H9 (cell line): Measurements from ENCODE around the gene MRFAP1. TPM values are rescaled to one million over a fixed set of nuclear protein-coding genes. Genes with fewer than 3 reads are reported as not detected.

Source experiments
- DNase-seq: peaks from one replicate; pipeline ENCODE4 v3.0.0-alpha.2; 2017
- H2AFZ ChIP-seq: one replicate; pipeline ENCODE4 v1.6.1; 2013; ENCODE audit warnings: mild to moderate bottlenecking, low read length, control low read depth, moderate library complexity
- H2AK5ac ChIP-seq: 2 replicates; pipeline ENCODE4 v1.6.1; 2013; ENCODE audit warnings: low read length, control low read depth, mixed read lengths; ENCODE audit not compliant: insufficient read length
- H2BK120ac ChIP-seq: one replicate; pipeline ENCODE4 v1.6.1; 2013; ENCODE audit warnings: low read depth, mild to moderate bottlenecking, low read length, control low read depth, inconsistent platforms; ENCODE audit not compliant: poor library complexity, severe bottlenecking
- H2BK12ac ChIP-seq: 2 replicates; pipeline ENCODE4 v1.6.1; 2013; ENCODE audit warnings: low read length, control low read depth, mixed read lengths, low read depth; ENCODE audit not compliant: insufficient read length
- H2BK15ac ChIP-seq: 2 replicates; pipeline ENCODE4 v1.6.1; 2013; ENCODE audit warnings: low read depth, low read length, control low read depth
- H2BK20ac ChIP-seq: one replicate; pipeline ENCODE4 v1.6.1; 2013; ENCODE audit warnings: low read depth, mild to moderate bottlenecking, low read length, control low read depth, inconsistent platforms; ENCODE audit not compliant: poor library complexity, severe bottlenecking
- H2BK5ac ChIP-seq: 2 replicates; pipeline ENCODE4 v1.6.1; 2013; ENCODE audit warnings: low read length, control low read depth, mixed read lengths; ENCODE audit not compliant: insufficient read length
- H3K14ac ChIP-seq: 2 replicates; pipeline ENCODE4 v1.6.1; 2013; ENCODE audit warnings: low read length, control low read depth; ENCODE audit not compliant: insufficient read depth
- H3K18ac ChIP-seq: 2 replicates; pipeline ENCODE4 v1.6.1; 2013; ENCODE audit warnings: low read depth, mild to moderate bottlenecking, mixed read lengths, low read length, control low read depth; ENCODE audit not compliant: insufficient read length
- H3K23ac ChIP-seq: 2 replicates; pipeline ENCODE4 v1.6.1; 2013; ENCODE audit warnings: low read length, control low read depth, mixed read lengths, low read depth; ENCODE audit not compliant: insufficient read length
- H3K23me2 ChIP-seq: 2 replicates; pipeline ENCODE4 v1.6.1; 2013; ENCODE audit warnings: low read depth, mild to moderate bottlenecking, mixed read lengths, low read length, control low read depth; ENCODE audit not compliant: insufficient read length, poor library complexity, severe bottlenecking
- H3K27ac ChIP-seq: 2 replicates; pipeline ENCODE4 v1.5.1; 2013; ENCODE audit warnings: low read length, control low read depth, mixed read lengths, low read depth; ENCODE audit not compliant: insufficient read length
- H3K27me3 ChIP-seq: 2 replicates; pipeline ENCODE4 v1.6.1; 2013; ENCODE audit warnings: low read length, control low read depth, inconsistent platforms; ENCODE audit not compliant: insufficient read depth
- H3K4ac ChIP-seq: 2 replicates; pipeline ENCODE4 v1.6.1; 2013; ENCODE audit warnings: low read depth, mild to moderate bottlenecking, control low read depth, inconsistent platforms, low read length, moderate library complexity
- H3K4me1 ChIP-seq: 2 replicates; pipeline ENCODE4 v1.6.1; 2013; ENCODE audit warnings: low read length, control low read depth, inconsistent platforms; ENCODE audit not compliant: insufficient read depth
- H3K4me2 ChIP-seq: 2 replicates; pipeline ENCODE4 v1.6.1; 2013; ENCODE audit warnings: low read length, control low read depth, mixed read lengths; ENCODE audit not compliant: insufficient read length, insufficient read depth
- H3K56ac ChIP-seq: 2 replicates; pipeline ENCODE4 v1.6.1; 2013; ENCODE audit warnings: low read depth, mild to moderate bottlenecking, mixed read lengths, low read length, control low read depth; ENCODE audit not compliant: insufficient read length
- H3K79me1 ChIP-seq: 2 replicates; pipeline ENCODE4 v1.6.1; 2013; ENCODE audit warnings: low read depth, mild to moderate bottlenecking, moderate library complexity, low read length, control low read depth, inconsistent platforms; ENCODE audit not compliant: insufficient read depth, poor library complexity, severe bottlenecking
- H3K79me2 ChIP-seq: 2 replicates; pipeline ENCODE4 v1.6.1; 2013; ENCODE audit warnings: low read length, control low read depth, inconsistent platforms; ENCODE audit not compliant: insufficient read depth
- H3K9ac ChIP-seq: 2 replicates; pipeline ENCODE4 v1.6.1; 2013; ENCODE audit warnings: low read length, control low read depth, mixed read lengths; ENCODE audit not compliant: insufficient read length; ENCODE audit errors: extremely low read depth
- H3K9me3 ChIP-seq: one replicate; pipeline ENCODE4 v1.6.1; 2013; ENCODE audit warnings: low read depth, low read length, inconsistent platforms; ENCODE audit not compliant: control insufficient read depth
- H3T11ph ChIP-seq: one replicate; pipeline ENCODE4 v1.6.1; 2013; ENCODE audit warnings: mild to moderate bottlenecking, low read length, control low read depth, inconsistent platforms
- H4K20me1 ChIP-seq: one replicate; pipeline ENCODE4 v1.6.1; 2013; ENCODE audit not compliant: control insufficient read depth, insufficient read length, insufficient read depth
- H4K5ac ChIP-seq: 2 replicates; pipeline ENCODE4 v1.6.1; 2013; ENCODE audit warnings: low read depth, mild to moderate bottlenecking, mixed read lengths, low read length, control low read depth; ENCODE audit not compliant: insufficient read length
- H4K8ac ChIP-seq: replicated peaks from 2 replicates; pipeline ENCODE4 v1.6.1; 2013; ENCODE audit warnings: low read length, control low read depth, mixed read lengths, low read depth; ENCODE audit not compliant: insufficient read length
- H4K91ac ChIP-seq: 2 replicates; pipeline ENCODE4 v1.6.1; 2013; ENCODE audit warnings: low read depth, mild to moderate bottlenecking, moderate library complexity, mixed read lengths, low read length, control low read depth; ENCODE audit not compliant: insufficient read length
- H3K27ac Mint-ChIP-seq, 3 experiments: 2 replicates in 2 of 3; 3 replicates in 1 of 3; pipeline ENCODE4 v1.8.0; 2020 to 2021; ENCODE audit warnings: mixed read lengths in 3 of 3, mild to moderate bottlenecking in 1 of 3, moderate library complexity in 1 of 3
- H3K27me3 Mint-ChIP-seq: 2 replicates; pipeline ENCODE4 v1.8.0; 2021; ENCODE audit warnings: low read depth, mild to moderate bottlenecking, moderate library complexity, mixed read lengths
- H3K36me3 Mint-ChIP-seq, 3 experiments: 2 replicates in 2 of 3; 3 replicates in 1 of 3; pipeline ENCODE4 v1.8.0; 2020 to 2021; ENCODE audit warnings: low read depth in 3 of 3, mixed read lengths in 3 of 3; ENCODE audit not compliant: insufficient read depth in 1 of 3
- H3K4me1 Mint-ChIP-seq, 2 experiments: 2 replicates each; pipeline ENCODE4 v1.8.0; 2020; ENCODE audit warnings: mixed read lengths in 2 of 2
- H3K4me3 Mint-ChIP-seq, 2 experiments: 2 replicates in 1 of 2; 3 replicates in 1 of 2; pipeline ENCODE4 v1.8.0; 2020 to 2021; ENCODE audit warnings: mild to moderate bottlenecking in 2 of 2, mixed read lengths in 2 of 2, moderate library complexity in 1 of 2
- H3K9me3 Mint-ChIP-seq, 2 experiments: 2 replicates in 1 of 2; 3 replicates in 1 of 2; pipeline ENCODE4 v1.8.0; 2020; ENCODE audit warnings: mild to moderate bottlenecking in 2 of 2, mixed read lengths in 2 of 2, moderate library complexity in 1 of 2
- CTCF ChIP-seq: fragments of 200-600 bp; sonication (generic); conservative IDR thresholded peaks from 3 replicates; pipeline ENCODE4 v1.8.0; 2021; ENCODE audit warnings: antibody characterized with exemption, mild to moderate bottlenecking
- WGBS: extraction: QIAGEN DNeasy Blood & Tissue Kit; methylation state at CpG from one replicate; pipeline ENCODE4 v1.1.7; 2013; ENCODE audit warnings: missing lambda C conversion rate, low lambda C conversion rate, mixed read lengths; ENCODE audit not compliant: insufficient read length; ENCODE audit errors: extremely low coverage; 5-methylcytosine and 5-hydroxymethylcytosine counted together
- total RNA-seq: library from RNA; stranded (reverse); gene quantifications from 2 replicates; pipeline ENCODE4 v1.2.1, GENCODE V29; 2021

Gene MRFAP1
- total RNA-seq, 1 experiment from 2014 or later: 328 TPM

- no peak overlapping the region for H3K9ac ChIP-seq
- Mint-ChIP-seq H3K36me3 (peaks cover 7 to 34% (median 29%) of the 10 kb centered on the region in 3 experiments), H3K4me3 (no peak overlapping the region), H3K27ac (no peak overlapping the region), H3K27me3 (peaks cover 8% of the 10 kb centered on the region), H3K4me1 (peaks cover 0 to 5% of the 10 kb centered on the region in 2 experiments; a peak in 1 of 4 replicates), H3K9me3 (peaks cover 12 to 17% of the 10 kb centered on the region in 2 experiments)
- no peak overlapping the region for H4K5ac ChIP-seq
- H2BK20ac ChIP-seq: no peak overlapping the region
- H3T11ph ChIP-seq: no peak overlapping the region
- H2AFZ ChIP-seq: no peak overlapping the region
- no CpG with 5 or more reads among the region's 8 CpGs for WGBS
- H3K23me2 ChIP-seq: no peaks in the 10 kb centered on the region
- no peak overlapping the region for H3K14ac ChIP-seq
- no peak overlapping the region for H2BK120ac ChIP-seq
- TF ChIP-seq CTCF: no peak
- H3K79me1 ChIP-seq: no peaks in the 10 kb centered on the region
- H3K79me2 ChIP-seq: no peaks in the 10 kb centered on the region
- H3K27me3 ChIP-seq: no peaks in the 10 kb centered on the region
- no peak overlapping the region for H3K27ac ChIP-seq
- no peak overlapping the region for H2AK5ac ChIP-seq
- no peak overlapping the region for H3K56ac ChIP-seq
- no peak overlapping the region for H2BK5ac ChIP-seq
- no peak overlapping the region for H2BK15ac ChIP-seq
- H4K20me1 ChIP-seq: no peaks in the 10 kb centered on the region
- no peak for DNase-seq
- H3K9me3 ChIP-seq: no peaks in the 10 kb centered on the region
- H3K18ac ChIP-seq: no peak overlapping the region
- H3K4me1 ChIP-seq: no peaks in the 10 kb centered on the region
- H3K23ac ChIP-seq: no peak overlapping the region
- no peak overlapping the region for H3K4ac ChIP-seq
- H4K91ac ChIP-seq: no peak overlapping the region
- no peak overlapping the region for H4K8ac ChIP-seq
- H3K4me2 ChIP-seq: no peak overlapping the region
- no peak overlapping the region for H2BK12ac ChIP-seq
Measured at GRCh38 chr4:6605114-6605513, 35.4 kb upstream of the MRFAP1 start.
